Stimulated activated effector memory CD8-positive, alpha-beta T cell treated with anti-CD3 and anti-CD28 coated beads, Interleukin-12 subunit alpha, Interleukin-12 subunit beta, amount 100 ng/mL, for 72 hours (primary cell): ENCODE measurements around the gene IQCN.

Experiments used
- ATAC-seq: fragments of 150-1000 bp; cut with Tn5 transposase; 2 replicates; pipeline ENCODE4 v1.10.0; 2021
- DNase-seq, 2 donors: peaks; one replicate each; pipeline ENCODE4 v3.0.0; 2021 to 2022; ENCODE audit warnings: low spot score in 2 of 2
- H3K27ac Mint-ChIP-seq: one replicate; pipeline ENCODE4 v1.8.0; 2022; ENCODE audit warnings: mild to moderate bottlenecking, mixed read lengths
- H3K36me3 Mint-ChIP-seq: one replicate; pipeline ENCODE4 v1.8.0; 2022; ENCODE audit warnings: mild to moderate bottlenecking, mixed read lengths
- H3K4me1 Mint-ChIP-seq: one replicate; pipeline ENCODE4 v1.8.0; 2022; ENCODE audit warnings: mixed read lengths
- H3K4me3 Mint-ChIP-seq: one replicate; pipeline ENCODE4 v1.8.0; 2022; ENCODE audit warnings: mild to moderate bottlenecking, mixed read lengths
- H3K9me3 Mint-ChIP-seq: one replicate; pipeline ENCODE4 v1.8.0; 2022; ENCODE audit warnings: mixed read lengths

The IQCN gene

GRCh38 chr19:18251587-18252369 is 22.5 kb downstream of the IQCN start:
- Mint-ChIP-seq H3K27ac (no peak overlapping the region), H3K9me3 (no peaks in the 10 kb centered on the region), H3K4me3 (no peak overlapping the region), H3K36me3 (no peaks in the 10 kb centered on the region), H3K4me1 (peaks cover 6% of the 10 kb centered on the region)
- peak; percentile 78 to 93 for DNase-seq
- ATAC-seq: peak; percentile 82

GRCh38 chr19:18249834-18250233 is 24.4 kb downstream of the IQCN start:
- Mint-ChIP-seq H3K4me1 (peaks cover 6% of the 10 kb centered on the region), H3K27ac (no peak overlapping the region), H3K36me3 (no peaks in the 10 kb centered on the region), H3K4me3 (no peak overlapping the region), H3K9me3 (no peaks in the 10 kb centered on the region)
- ATAC-seq (no peak), DNase-seq (no peak)

- ATAC-seq (no peak), DNase-seq (no peak)
- Mint-ChIP-seq H3K4me3 (no peak overlapping the region), H3K4me1 (no peaks in the 10 kb centered on the region), H3K27ac (no peak overlapping the region), H3K9me3 (no peaks in the 10 kb centered on the region), H3K36me3 (no peaks in the 10 kb centered on the region)
Measured at GRCh38 chr19:18245297-18245696, 29.0 kb downstream of the IQCN start.

GRCh38 chr19:18239303-18239702 is 34.9 kb downstream of the IQCN start:
- Mint-ChIP-seq H3K4me1 (no peaks in the 10 kb centered on the region), H3K27ac (no peak overlapping the region), H3K4me3 (no peak overlapping the region), H3K36me3 (no peaks in the 10 kb centered on the region), H3K9me3 (no peaks in the 10 kb centered on the region)
- no peak for ATAC-seq
- no peak for DNase-seq

DNA sequence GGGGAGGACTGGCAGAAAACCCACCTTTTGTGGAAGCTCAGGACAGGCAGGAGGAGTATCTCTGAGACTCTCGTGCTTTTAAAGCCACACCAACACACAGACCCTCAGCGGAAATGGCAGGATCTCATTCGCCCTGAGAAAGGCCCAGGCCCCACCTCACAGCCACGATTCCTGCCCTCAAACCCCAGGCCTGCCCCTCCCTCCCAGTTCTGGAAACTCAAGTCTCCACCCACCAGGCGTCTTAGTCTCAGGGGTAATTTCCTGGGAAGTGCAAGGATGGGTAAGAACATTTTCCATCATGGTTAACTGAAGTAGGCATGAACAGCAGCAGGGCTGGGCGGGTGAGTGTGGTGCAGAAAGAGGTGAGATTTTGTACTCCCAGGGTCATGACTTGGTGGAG is 40.1 kb downstream of the IQCN start:
- DNase-seq: no peak
- Mint-ChIP-seq H3K36me3 (no peaks in the 10 kb centered on the region), H3K4me3 (no peak overlapping the region), H3K4me1 (peaks cover 18% of the 10 kb centered on the region), H3K9me3 (no peaks in the 10 kb centered on the region), H3K27ac (no peak overlapping the region)
- ATAC-seq: no peak

DNA sequence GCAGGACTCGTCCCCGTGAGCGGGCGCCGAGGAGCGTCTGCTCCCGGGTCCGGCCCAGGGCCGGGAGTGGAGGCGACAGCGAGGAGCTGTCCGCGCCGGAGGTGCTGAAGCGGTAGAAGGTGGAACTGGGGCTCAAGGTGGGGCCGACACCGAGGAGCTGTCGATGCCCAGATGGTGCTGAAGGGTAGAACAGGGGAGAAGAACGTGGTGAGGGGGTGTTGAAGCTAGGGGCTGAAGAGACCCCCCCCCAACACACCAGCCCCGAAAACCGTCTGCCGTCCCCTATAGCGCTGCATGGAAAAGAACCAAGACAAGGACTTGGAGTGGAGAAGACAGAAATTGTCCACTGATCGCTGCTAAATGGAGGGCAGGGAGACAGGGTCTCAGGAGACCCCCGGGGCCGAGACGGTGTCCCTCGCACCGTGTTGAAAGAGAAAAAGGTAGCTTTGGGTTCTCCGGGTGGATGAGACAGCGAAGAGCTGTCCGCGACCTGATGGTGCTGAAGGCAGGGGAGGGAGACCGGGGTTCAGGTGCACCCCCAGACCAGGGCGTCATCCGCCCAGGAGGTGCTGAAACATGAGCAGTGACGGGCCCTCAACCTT is 40.9 kb downstream of the IQCN start:
- Mint-ChIP-seq H3K4me1 (peaks cover 18% of the 10 kb centered on the region), H3K27ac (no peak overlapping the region), H3K4me3 (no peak overlapping the region), H3K36me3 (no peaks in the 10 kb centered on the region), H3K9me3 (no peaks in the 10 kb centered on the region)
- ATAC-seq (peak; percentile 68), DNase-seq (peak in 1 of 2 donors; percentile 33)

GRCh38 chr19:18232540-18233223 is 41.6 kb downstream of the IQCN start:
- ATAC-seq (peak; percentile 59), DNase-seq (no peak)
- no peak overlapping the region for H3K4me3 Mint-ChIP-seq
- no peak overlapping the region for H3K27ac Mint-ChIP-seq
- no peaks in the 10 kb centered on the region for H3K9me3 Mint-ChIP-seq
- no peaks in the 10 kb centered on the region for H3K36me3 Mint-ChIP-seq
- peaks cover 18% of the 10 kb centered on the region for H3K4me1 Mint-ChIP-seq

DNA sequence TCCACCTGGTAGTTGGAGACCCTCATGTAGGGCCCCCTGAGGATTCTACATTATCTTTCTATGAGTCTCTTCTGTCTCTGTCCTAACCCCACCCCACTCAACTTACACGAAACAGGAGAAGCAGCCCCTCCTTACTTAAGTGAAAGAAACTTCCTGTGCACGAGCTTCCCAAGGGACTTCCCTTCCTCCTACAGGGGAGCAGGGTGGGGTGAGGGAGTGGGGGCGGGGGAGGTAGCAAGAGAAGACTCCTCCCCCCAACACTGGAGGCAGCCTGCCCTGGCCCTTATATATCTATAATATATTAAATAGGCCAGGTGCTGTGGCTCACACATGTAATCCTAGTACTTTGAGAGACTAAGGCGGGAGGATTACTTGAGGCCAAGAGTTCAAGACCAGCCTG is 42.5 kb downstream of the IQCN start:
- no peak overlapping the region for H3K4me3 Mint-ChIP-seq
- H3K36me3 Mint-ChIP-seq: no peaks in the 10 kb centered on the region
- DNase-seq: no peak
- ATAC-seq: no peak
- no peaks in the 10 kb centered on the region for H3K9me3 Mint-ChIP-seq
- H3K27ac Mint-ChIP-seq: no peak overlapping the region
- peaks cover 25% of the 10 kb centered on the region for H3K4me1 Mint-ChIP-seq

DNA sequence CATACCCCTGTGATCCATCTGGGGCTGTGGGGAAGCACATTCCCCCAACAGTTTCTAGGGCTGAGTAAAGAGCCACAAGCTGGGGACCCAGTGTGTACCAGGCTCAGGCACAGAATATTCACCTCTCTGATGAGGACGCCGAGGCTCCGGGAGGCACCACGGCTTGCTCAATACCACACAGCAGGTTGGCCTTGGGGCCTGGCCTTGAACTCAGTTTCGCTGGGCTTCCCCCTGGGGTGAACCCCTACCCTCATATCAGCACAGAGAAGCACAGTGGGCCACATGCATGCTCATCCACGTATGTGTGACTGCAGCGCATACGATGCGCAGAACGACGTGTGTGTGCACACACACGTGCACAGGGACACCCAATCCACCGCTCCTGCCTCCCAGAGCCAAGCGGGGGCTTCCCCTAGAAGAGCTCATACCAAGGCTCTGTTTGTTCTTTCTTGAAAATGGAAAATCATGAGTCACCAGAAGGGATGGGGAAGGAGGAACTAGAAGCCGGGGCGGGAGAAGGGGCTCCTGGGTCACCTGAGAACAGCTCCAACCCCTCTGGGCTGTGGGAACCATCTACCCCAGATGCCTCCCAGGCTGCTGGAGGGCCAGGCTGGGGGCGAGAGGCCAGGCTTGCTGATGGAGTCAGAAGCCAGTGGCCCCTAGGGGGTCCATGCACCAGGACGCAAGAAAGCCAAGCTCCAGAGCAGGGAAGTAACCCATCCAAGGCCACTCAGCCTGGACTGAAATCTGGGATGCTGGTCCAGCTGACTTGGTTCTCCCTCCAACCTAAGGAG is 43.1 kb downstream of the IQCN start:
- peaks cover 25% of the 10 kb centered on the region for H3K4me1 Mint-ChIP-seq
- H3K4me3 Mint-ChIP-seq: no peak overlapping the region
- no peaks in the 10 kb centered on the region for H3K9me3 Mint-ChIP-seq
- no peak for ATAC-seq
- no peak for DNase-seq
- H3K36me3 Mint-ChIP-seq: no peaks in the 10 kb centered on the region
- no peak overlapping the region for H3K27ac Mint-ChIP-seq

GRCh38 chr19:18229915-18230314 is 44.3 kb downstream of the IQCN start:
- no peak for ATAC-seq
- H3K9me3 Mint-ChIP-seq: no peaks in the 10 kb centered on the region
- peaks cover 36% of the 10 kb centered on the region for H3K4me1 Mint-ChIP-seq
- no peak overlapping the region for H3K4me3 Mint-ChIP-seq
- no peaks in the 10 kb centered on the region for H3K36me3 Mint-ChIP-seq
- H3K27ac Mint-ChIP-seq: no peak overlapping the region
- no peak for DNase-seq

DNA sequence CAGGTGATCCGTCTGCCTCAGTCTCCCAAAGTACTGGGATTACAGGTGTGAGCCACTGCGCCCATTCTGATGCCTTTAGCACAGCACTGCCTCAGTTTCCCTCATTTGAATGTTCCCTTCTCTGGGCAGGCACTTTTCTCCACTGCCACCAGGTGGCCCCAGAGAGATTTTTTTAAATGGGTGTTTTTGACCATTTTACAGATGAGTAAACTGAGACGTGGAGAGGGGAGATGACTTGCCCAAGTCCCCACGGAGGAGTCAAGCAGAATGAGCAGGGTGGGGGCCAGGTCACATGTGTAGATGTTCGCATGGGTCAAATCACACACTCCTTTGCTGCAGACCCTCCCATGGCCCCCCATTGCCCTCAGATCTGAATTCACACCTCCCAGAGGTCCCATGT is 44.8 kb downstream of the IQCN start:
- no peak overlapping the region for H3K27ac Mint-ChIP-seq
- H3K9me3 Mint-ChIP-seq: no peaks in the 10 kb centered on the region
- ATAC-seq: no peak
- DNase-seq: no peak
- peaks cover 41% of the 10 kb centered on the region for H3K4me1 Mint-ChIP-seq
- no peak overlapping the region for H3K4me3 Mint-ChIP-seq
- peaks cover 3% of the 10 kb centered on the region for H3K36me3 Mint-ChIP-seq

- H3K4me3 Mint-ChIP-seq: no peak overlapping the region
- H3K9me3 Mint-ChIP-seq: no peaks in the 10 kb centered on the region
- H3K27ac Mint-ChIP-seq: peak overlapping the region; percentile 15
- ATAC-seq (no peak), DNase-seq (no peak)
- H3K36me3 Mint-ChIP-seq: peaks cover 11% of the 10 kb centered on the region
- peaks cover 42% of the 10 kb centered on the region for H3K4me1 Mint-ChIP-seq
Measured at GRCh38 chr19:18227781-18228271, 46.4 kb downstream of the IQCN start.

DNA sequence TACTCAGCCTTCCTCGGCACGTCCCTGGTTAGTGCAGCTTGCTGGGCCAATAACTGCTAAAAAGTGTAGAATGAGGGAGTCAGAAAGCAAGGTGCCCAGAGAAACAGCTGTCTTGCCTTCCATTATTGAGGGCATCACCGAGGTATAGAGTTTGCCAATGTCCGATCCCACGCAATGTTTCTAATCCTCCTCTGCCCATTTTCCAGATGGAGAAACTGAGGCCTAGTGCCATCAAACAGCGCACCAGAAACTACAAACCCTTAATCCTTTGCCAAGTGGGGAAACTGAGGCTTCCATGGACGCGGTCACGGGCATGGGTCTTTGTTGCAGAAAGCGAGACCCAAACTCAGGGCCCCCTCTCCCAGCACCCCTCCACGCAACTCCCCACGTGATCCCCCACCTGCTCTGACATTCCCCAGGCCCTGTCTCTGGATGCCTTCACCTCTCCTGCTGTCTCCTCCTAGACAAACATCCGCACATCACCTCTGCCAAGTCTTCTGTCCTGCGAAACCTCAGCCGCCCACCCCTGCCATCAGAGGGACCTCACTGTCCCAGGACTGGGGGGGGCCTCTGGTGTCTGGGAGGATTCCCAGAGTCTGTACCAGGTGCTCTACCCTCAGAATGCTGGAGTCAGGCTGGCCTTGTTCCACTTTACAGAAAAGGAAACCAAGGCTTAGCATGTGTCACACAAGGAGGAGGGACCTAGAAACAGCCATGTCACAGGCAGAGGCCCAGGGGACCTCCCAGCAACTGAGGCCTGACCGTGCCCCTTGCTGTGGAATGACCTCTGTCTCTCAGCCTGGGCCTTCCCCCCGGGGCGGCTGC is 47.1 kb downstream of the IQCN start:
- H3K36me3 Mint-ChIP-seq: peaks cover 11% of the 10 kb centered on the region
- H3K27ac Mint-ChIP-seq: peak overlapping the region; percentile 15
- ATAC-seq: no peak
- peaks cover 37% of the 10 kb centered on the region for H3K4me1 Mint-ChIP-seq
- H3K9me3 Mint-ChIP-seq: no peaks in the 10 kb centered on the region
- H3K4me3 Mint-ChIP-seq: peak overlapping the region; percentile 91
- no peak for DNase-seq

GRCh38 chr19:18225702-18226468 is 48.4 kb downstream of the IQCN start, which contains the start of gene PDE4C:
PDE4C (minus strand) TSS chr19:18226438; CDS start chr19:18226415, 23 bp downstream.
- peak within 1 kb of the TSS; percentile 91 for H3K4me3 Mint-ChIP-seq
- H3K27ac Mint-ChIP-seq: peak within 1 kb of the TSS; percentile 15
- DNase-seq: no peak
- peaks cover 36% of the 10 kb centered on the region for H3K4me1 Mint-ChIP-seq
- peaks cover 11% of the 10 kb centered on the region for H3K36me3 Mint-ChIP-seq
- ATAC-seq: no peak
- no peaks in the 10 kb centered on the region for H3K9me3 Mint-ChIP-seq
